ENCODE measurements around the gene FICD.
"Not testable (repeated sequence)": the region's sequence is repeated elsewhere in the genome, so short reads cannot be mapped to it uniquely, and the experiment has no call there.

FICD gene

GRCh38 chr12:108551535-108551934, 36.5 kb downstream of the FICD start:
- Histone ChIP-seq H3K36me3 (ENCODE audit: insufficient read depth, low read length) (peaks cover 35% of the 10 kb centered on the region; the same call in 1 of the 2 replicates), H3K27me3 (ENCODE audit: insufficient read depth, low read length) (no peaks in the 10 kb centered on the region), H4K20me1 (ENCODE audit: insufficient read depth, low read length) (no peaks in the 10 kb centered on the region), H3K4me3 (ENCODE audit: low read depth, low read length, poor library complexity, severe bottlenecking) (no peak overlapping the region), H3K9me3 (ENCODE audit: low read length) (no peaks in the 10 kb centered on the region), H3K4me1 (ENCODE audit: insufficient read depth, low read length, severe bottlenecking) (peaks cover 45% of the 10 kb centered on the region), H3K79me2 (ENCODE audit: insufficient read depth, low read length) (peaks cover 63% of the 10 kb centered on the region), H3K9me2 (ENCODE audit: low read depth, low read length) (no peaks in the 10 kb centered on the region), H3K27ac (ENCODE audit: low read depth, low read length, poor library complexity, severe bottlenecking) (no peak overlapping the region), H3F3A (ENCODE audit: insufficient read depth, low read length) (no peaks in the 10 kb centered on the region), H3K4me2 (ENCODE audit: low read length) (peak overlapping the region; percentile 42), H3K9ac (ENCODE audit: low read length) (no peak overlapping the region), H2AFZ (ENCODE audit: low read length) (no peak overlapping the region)
- TF ChIP-seq EZH2 (IDR thresholded peaks at IDR 0.05; ENCODE audit: borderline replicate concordance, low read length) = no peak
- TF ChIP-seq, protein P1, sequence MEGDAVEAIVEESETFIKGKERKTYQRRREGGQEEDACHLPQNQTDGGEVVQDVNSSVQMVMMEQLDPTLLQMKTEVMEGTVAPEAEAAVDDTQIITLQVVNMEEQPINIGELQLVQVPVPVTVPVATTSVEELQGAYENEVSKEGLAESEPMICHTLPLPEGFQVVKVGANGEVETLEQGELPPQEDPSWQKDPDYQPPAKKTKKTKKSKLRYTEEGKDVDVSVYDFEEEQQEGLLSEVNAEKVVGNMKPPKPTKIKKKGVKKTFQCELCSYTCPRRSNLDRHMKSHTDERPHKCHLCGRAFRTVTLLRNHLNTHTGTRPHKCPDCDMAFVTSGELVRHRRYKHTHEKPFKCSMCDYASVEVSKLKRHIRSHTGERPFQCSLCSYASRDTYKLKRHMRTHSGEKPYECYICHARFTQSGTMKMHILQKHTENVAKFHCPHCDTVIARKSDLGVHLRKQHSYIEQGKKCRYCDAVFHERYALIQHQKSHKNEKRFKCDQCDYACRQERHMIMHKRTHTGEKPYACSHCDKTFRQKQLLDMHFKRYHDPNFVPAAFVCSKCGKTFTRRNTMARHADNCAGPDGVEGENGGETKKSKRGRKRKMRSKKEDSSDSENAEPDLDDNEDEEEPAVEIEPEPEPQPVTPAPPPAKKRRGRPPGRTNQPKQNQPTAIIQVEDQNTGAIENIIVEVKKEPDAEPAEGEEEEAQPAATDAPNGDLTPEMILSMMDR (IDR thresholded peaks at IDR 0.05; ENCODE audit: low read length) = no peak

DNA sequence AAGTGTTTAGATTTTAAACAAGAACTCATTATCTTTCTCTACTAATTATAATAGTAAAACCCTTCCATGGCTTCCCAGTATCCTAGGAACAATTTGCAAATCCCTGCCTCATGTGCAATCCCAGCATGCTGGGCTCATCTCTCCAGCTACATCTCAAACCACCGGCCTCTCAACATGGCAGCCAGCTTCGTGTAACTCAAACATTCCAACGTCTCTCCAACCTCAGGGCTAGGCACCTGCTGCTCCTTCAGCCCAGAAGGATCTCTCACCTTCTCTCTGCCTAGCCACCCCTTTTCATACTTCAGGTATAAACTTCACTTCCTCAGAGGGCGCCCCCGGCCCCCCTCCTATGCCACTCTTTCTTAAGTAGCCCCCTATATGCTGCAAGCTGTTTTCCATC, 38.7 kb downstream of the FICD start:
- H3K4me2 ChIP-seq (ENCODE audit: low read length) = no peak overlapping the region
- H3K4me1 ChIP-seq (ENCODE audit: insufficient read depth, low read length, severe bottlenecking) = peaks cover 45% of the 10 kb centered on the region
- H3K27me3 ChIP-seq (ENCODE audit: insufficient read depth, low read length) = no peaks in the 10 kb centered on the region
- H2AFZ ChIP-seq (ENCODE audit: low read length) = no peak overlapping the region
- H4K20me1 ChIP-seq (ENCODE audit: insufficient read depth, low read length) = no peaks in the 10 kb centered on the region
- H3F3A ChIP-seq (ENCODE audit: insufficient read depth, low read length) = no peaks in the 10 kb centered on the region
- no peaks in the 10 kb centered on the region for H3K9me2 ChIP-seq (ENCODE audit: low read depth, low read length)
- H3K79me2 ChIP-seq (ENCODE audit: insufficient read depth, low read length) = peaks cover 77% of the 10 kb centered on the region
- no peak for TF ChIP-seq EZH2 (IDR thresholded peaks at IDR 0.05; ENCODE audit: borderline replicate concordance, low read length)
- TF ChIP-seq, protein P1 (IDR thresholded peaks at IDR 0.05; ENCODE audit: low read length) = no peak
- no peak overlapping the region for H3K4me3 ChIP-seq (ENCODE audit: low read depth, low read length, poor library complexity, severe bottlenecking)
- no peaks in the 10 kb centered on the region for H3K9me3 ChIP-seq (ENCODE audit: low read length)
- H3K27ac ChIP-seq (ENCODE audit: low read depth, low read length, poor library complexity, severe bottlenecking) = no peak overlapping the region
- no peak overlapping the region for H3K9ac ChIP-seq (ENCODE audit: low read length)
- H3K36me3 ChIP-seq (ENCODE audit: insufficient read depth, low read length) = peaks cover 21% of the 10 kb centered on the region; the same call in 1 of the 2 replicates

DNA sequence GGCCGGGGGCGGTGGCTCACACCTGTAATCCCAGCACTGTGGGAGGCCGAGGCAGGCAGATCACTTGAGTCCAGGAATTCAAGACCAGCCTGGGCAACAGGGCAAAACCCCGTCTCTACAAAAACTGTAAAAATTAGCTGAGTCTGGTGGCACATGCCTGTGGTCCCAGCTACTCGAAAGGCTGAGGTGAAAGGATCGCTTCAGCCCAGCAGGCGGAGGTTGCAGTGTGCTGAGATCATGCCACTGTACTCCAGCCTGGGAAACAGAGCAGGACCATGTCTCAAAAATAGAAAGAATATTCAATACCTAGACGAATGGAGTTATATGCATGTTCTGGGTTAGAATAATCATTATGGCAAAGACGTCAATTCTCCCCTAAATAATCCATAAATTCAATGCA, 40.3 kb downstream of the FICD start:
- H3F3A ChIP-seq (ENCODE audit: insufficient read depth, low read length); H3K27me3 ChIP-seq (ENCODE audit: insufficient read depth, low read length); H3K9me2 ChIP-seq (ENCODE audit: low read depth, low read length); H4K20me1 ChIP-seq (ENCODE audit: insufficient read depth, low read length); H3K9ac ChIP-seq (ENCODE audit: low read length); H3K4me2 ChIP-seq (ENCODE audit: low read length); H2AFZ ChIP-seq (ENCODE audit: low read length); H3K4me3 ChIP-seq (ENCODE audit: low read depth, low read length, poor library complexity, severe bottlenecking); H3K9me3 ChIP-seq (ENCODE audit: low read length); H3K27ac ChIP-seq (ENCODE audit: low read depth, low read length, poor library complexity, severe bottlenecking): not testable (repeated sequence)
- H3K4me1 ChIP-seq (ENCODE audit: insufficient read depth, low read length, severe bottlenecking) = peaks cover 46% of the 10 kb centered on the region
- peaks cover 13% of the 10 kb centered on the region; the same call in 1 of the 2 replicates for H3K36me3 ChIP-seq (ENCODE audit: insufficient read depth, low read length)
- peaks cover 86% of the 10 kb centered on the region for H3K79me2 ChIP-seq (ENCODE audit: insufficient read depth, low read length)

GRCh38 chr12:108559007-108559655, 44.1 kb downstream of the FICD start:
- no peak overlapping the region for H2AFZ ChIP-seq (ENCODE audit: low read length)
- no peak overlapping the region for H3K27ac ChIP-seq (ENCODE audit: low read depth, low read length, poor library complexity, severe bottlenecking)
- TF ChIP-seq, protein P1 (IDR thresholded peaks at IDR 0.05; ENCODE audit: low read length) = no peak
- no peak for TF ChIP-seq EZH2 (IDR thresholded peaks at IDR 0.05; ENCODE audit: borderline replicate concordance, low read length)
- peak overlapping the region; percentile 79 for H3K4me3 ChIP-seq (ENCODE audit: low read depth, low read length, poor library complexity, severe bottlenecking)
- peaks cover 41% of the 10 kb centered on the region for H3K4me1 ChIP-seq (ENCODE audit: insufficient read depth, low read length, severe bottlenecking)
- peaks cover 55% of the 10 kb centered on the region for H3K79me2 ChIP-seq (ENCODE audit: insufficient read depth, low read length)
- H3K27me3 ChIP-seq (ENCODE audit: insufficient read depth, low read length) = no peaks in the 10 kb centered on the region
- no peaks in the 10 kb centered on the region for H3K9me2 ChIP-seq (ENCODE audit: low read depth, low read length)
- H3K4me2 ChIP-seq (ENCODE audit: low read length) = peak overlapping the region; percentile 84
- peak overlapping the region; percentile 34; the same call in 1 of the 2 replicates for H3K9ac ChIP-seq (ENCODE audit: low read length)
- no peaks in the 10 kb centered on the region for H3K9me3 ChIP-seq (ENCODE audit: low read length)
- H3K36me3 ChIP-seq (ENCODE audit: insufficient read depth, low read length) = peaks cover 15% of the 10 kb centered on the region; the same call in 1 of the 2 replicates
- H3F3A ChIP-seq (ENCODE audit: insufficient read depth, low read length) = no peaks in the 10 kb centered on the region
- H4K20me1 ChIP-seq (ENCODE audit: insufficient read depth, low read length) = no peaks in the 10 kb centered on the region
